IPS-NIHi7 (cell line): ENCODE results near the gene BAHD1.

ENCODE experiments used
- DNase-seq: peaks from one replicate; pipeline ENCODE4 v3.0.0; 2012; ENCODE audit warnings: mixed read lengths; ENCODE audit errors: extremely low spot score

The BAHD1 gene

GRCh38 chr15:40440743-40441564 lies at the start of gene BAHD1:
Gene BAHD1, plus strand, starts transcription at chr15:40440953. Its CDS starts 17,512 bp downstream, at chr15:40458465.
- peak; percentile 100 for DNase-seq

GRCh38 chr15:40392986-40393948 lies 47.5 kb upstream of the BAHD1 start:
- DNase-seq: no peak

GRCh38 chr15:40397688-40398412 lies 42.9 kb upstream of the BAHD1 start:
- no peak for DNase-seq

GRCh38 chr15:40398413-40398873 lies 42.3 kb upstream of the BAHD1 start:
- no peak for DNase-seq

GRCh38 chr15:40399370-40399769 lies 41.4 kb upstream of the BAHD1 start:
- no peak for DNase-seq

- peak; percentile 100 for DNase-seq
Measured at GRCh38 chr15:40405501-40406381, 35.0 kb upstream of the BAHD1 start, which contains the start of gene IVD. Gene IVD, plus strand, starts transcription at chr15:40405795. Its CDS starts 33 bp downstream, at chr15:40405828.

GRCh38 chr15:40407330-40407990 lies 33.3 kb upstream of the BAHD1 start:
- no peak for DNase-seq

GRCh38 chr15:40409366-40409765 lies 31.4 kb upstream of the BAHD1 start:
- DNase-seq: no peak

- no peak for DNase-seq
Measured at GRCh38 chr15:40410476-40410875, 30.3 kb upstream of the BAHD1 start.

GRCh38 chr15:40412095-40412759 lies 28.5 kb upstream of the BAHD1 start:
- DNase-seq: no peak

GRCh38 chr15:40413036-40413435 lies 27.7 kb upstream of the BAHD1 start:
- no peak for DNase-seq

GRCh38 chr15:40414816-40415215 lies 25.9 kb upstream of the BAHD1 start:
- DNase-seq: no peak

GRCh38 chr15:40415226-40415625 lies 25.5 kb upstream of the BAHD1 start:
- no peak for DNase-seq

- DNase-seq: no peak
Measured at GRCh38 chr15:40416056-40416455, 24.7 kb upstream of the BAHD1 start.

GRCh38 chr15:40418126-40418525 lies 22.6 kb upstream of the BAHD1 start:
- DNase-seq: no peak

GRCh38 chr15:40420071-40420713 lies 20.6 kb upstream of the BAHD1 start:
- DNase-seq: no peak

- DNase-seq: no peak
Measured at GRCh38 chr15:40420793-40421192, 20.0 kb upstream of the BAHD1 start.

GRCh38 chr15:40421246-40422157 lies 19.3 kb upstream of the BAHD1 start:
- peak; percentile 91 for DNase-seq
